ENCODE measurements around the gene ADCYAP1R1. TPM values are rescaled to one million over a fixed set of nuclear protein-coding genes. Genes with fewer than 3 reads are reported as not detected.
A peak's percentile ranks its signal among the peaks of the same experiment; 100 is the strongest.

Gene ADCYAP1R1
- total and polyA plus RNA-seq, 2 of the 8 experiments (the other 6 are each of a cell fraction or from before 2014, with no cell fraction given), result 14.4 to 14.6 TPM

DNA sequence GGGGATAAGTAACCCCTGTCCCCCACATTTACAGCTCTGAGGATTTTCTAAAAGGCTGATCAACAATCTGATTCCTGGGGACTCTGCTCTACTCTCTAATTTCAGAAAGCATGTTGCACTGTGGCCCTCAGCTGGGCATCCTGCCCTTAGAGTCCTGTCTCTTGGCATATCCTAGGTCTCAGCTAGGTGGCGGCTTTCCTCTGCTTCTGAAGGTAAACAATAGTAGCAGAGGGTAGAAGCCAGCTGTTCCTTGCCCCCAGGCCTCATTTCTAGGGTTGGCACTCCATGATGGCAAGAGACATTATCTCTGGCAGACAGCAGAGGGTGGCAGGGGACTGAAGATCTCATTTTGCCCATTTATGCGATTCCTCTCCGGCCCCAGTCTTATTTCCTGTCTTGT lies 77.0 kb downstream of the ADCYAP1R1 start:
- no peaks in the 10 kb centered on the region; the same call in 1 of the 2 replicates for H3K79me1 ChIP-seq (ENCODE audit: low read depth, low read length)
- H2BK15ac ChIP-seq (ENCODE audit: low read length), result no peak overlapping the region
- peak overlapping the region; percentile 60; the same call in 1 of the 2 replicates for H2AFZ ChIP-seq (ENCODE audit: low read length)
- FAIRE-seq (no peak), DNase-seq (ENCODE audit: low read depth in 1 of 2, low spot score in 2 of 2) (peak in 1 of 2 experiments; percentile 48)
- no peaks in the 10 kb centered on the region for H3K23me2 ChIP-seq (ENCODE audit: low read depth, low read length)
- no peak overlapping the region for H4K91ac ChIP-seq (replicated peaks; ENCODE audit: insufficient read length, low read length)
- ChIA-PET CTCF (ENCODE audit: partially characterized antibody) (interaction anchor here (0.6 to 16.1 kb wide), 18 partner anchors 8 to 1097 kb away, joined by 3 to 517 read pairs (median 4); no protein-coding TSS in a partner anchor), POLR2A (ENCODE audit: partially characterized antibody) (interaction anchor here (1.6 kb wide), 1 partner anchor 134 kb away, joined by 3 read pairs; no protein-coding TSS in a partner anchor)
- H2BK120ac ChIP-seq (replicated peaks; ENCODE audit: low read depth, low read length), result no peak overlapping the region
- H3K23ac ChIP-seq (ENCODE audit: insufficient read length), result no peak overlapping the region
- H3K27me3 ChIP-seq (replicated peaks in 1 of 4; ENCODE audit: control insufficient read depth in 3 of 4, extremely low read depth in 1 of 4, insufficient read depth in 3 of 4, low read length in 3 of 4), result no peaks in the 10 kb centered on the region
- H2BK20ac ChIP-seq (ENCODE audit: low read length), result no peak overlapping the region
- no peak overlapping the region for H2AK5ac ChIP-seq (ENCODE audit: low read depth, low read length)
- no peak overlapping the region for H4K5ac ChIP-seq (ENCODE audit: insufficient read length, low read depth, low read length)
- H3K9me3 ChIP-seq (ENCODE audit: insufficient read depth in 2 of 2, low read depth in 1 of 2, low read length in 1 of 2), result no peaks in the 10 kb centered on the region
- no peak overlapping the region for H3K4me2 ChIP-seq (ENCODE audit: insufficient read depth in 1 of 2, low read depth in 2 of 2, low read length in 2 of 2)
- H3K14ac ChIP-seq (ENCODE audit: insufficient read length), result no peak overlapping the region
- no peak overlapping the region for H2BK12ac ChIP-seq (ENCODE audit: low read depth, low read length)
- H2BK5ac ChIP-seq (ENCODE audit: low read depth, low read length), result no peak overlapping the region
- H4K20me1 ChIP-seq (replicated peaks in 1 of 2; ENCODE audit: control insufficient read depth in 1 of 2, insufficient read depth in 2 of 2, low read length in 2 of 2), result no peaks in the 10 kb centered on the region
- H3K56ac ChIP-seq (replicated peaks; ENCODE audit: insufficient read length, low read depth, low read length), result no peak overlapping the region
- H3K79me2 ChIP-seq (ENCODE audit: control insufficient read depth in 1 of 2, insufficient read depth in 2 of 2, low read length in 2 of 2), result no peaks in the 10 kb centered on the region
- no peak overlapping the region for H4K8ac ChIP-seq (ENCODE audit: extremely low read depth, insufficient read depth, low read length)
- H3K9ac ChIP-seq (replicated peaks in 1 of 4; ENCODE audit: extremely low read depth in 1 of 4, low read depth in 3 of 4, low read length in 3 of 4), result no peak overlapping the region
- no peak overlapping the region for H3K4ac ChIP-seq (replicated peaks; ENCODE audit: insufficient read length, low read depth, low read length)
- WGBS, 2 experiments (ENCODE audit: extremely low coverage in 1 of 2, insufficient coverage in 1 of 2, insufficient read length in 1 of 2, insufficient replicate concordance in 2 of 2, low coverage in 1 of 2, low lambda C conversion rate in 2 of 2, missing lambda C conversion rate in 1 of 2), result 69% methylated on average over 3 of the region's 3 CpGs; no CpG with 5 or more reads in 1 of the 2 experiments
- no peak overlapping the region for H3K4me3 ChIP-seq (ENCODE audit: extremely low read depth in 1 of 4, insufficient read depth in 2 of 4, low read depth in 3 of 4, low read length in 4 of 4)
- no peak overlapping the region for H3K27ac ChIP-seq (ENCODE audit: low read depth, low read length)
- H3K4me1 ChIP-seq (replicated peaks in 1 of 4; ENCODE audit: control insufficient read depth in 3 of 4, insufficient read depth in 4 of 4, low read length in 3 of 4), result no peaks in the 10 kb centered on the region
- no peaks in the 10 kb centered on the region for H3K36me3 ChIP-seq (ENCODE audit: control insufficient read depth in 2 of 4, insufficient read depth in 4 of 4, low read length in 3 of 4)
- H3K18ac ChIP-seq (ENCODE audit: extremely low read depth, low read length), result no peak overlapping the region
- TF ChIP-seq, protein P1, sequence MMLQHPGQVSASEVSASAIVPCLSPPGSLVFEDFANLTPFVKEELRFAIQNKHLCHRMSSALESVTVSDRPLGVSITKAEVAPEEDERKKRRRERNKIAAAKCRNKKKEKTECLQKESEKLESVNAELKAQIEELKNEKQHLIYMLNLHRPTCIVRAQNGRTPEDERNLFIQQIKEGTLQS (IDR thresholded peaks at IDR 0.05; ENCODE audit: insufficient read depth, low read depth, low read length), result no peak
- peak; percentile 8 to 36; a peak in 1 of 4 replicates for TF ChIP-seq RAD21 (IDR thresholded peaks at IDR 0.05 in 1 of 2, conservative IDR thresholded peaks at IDR 0.05 in 1 of 2; ENCODE audit: low read depth in 2 of 2, low read length in 2 of 2)
- TF ChIP-seq, protein P2, sequence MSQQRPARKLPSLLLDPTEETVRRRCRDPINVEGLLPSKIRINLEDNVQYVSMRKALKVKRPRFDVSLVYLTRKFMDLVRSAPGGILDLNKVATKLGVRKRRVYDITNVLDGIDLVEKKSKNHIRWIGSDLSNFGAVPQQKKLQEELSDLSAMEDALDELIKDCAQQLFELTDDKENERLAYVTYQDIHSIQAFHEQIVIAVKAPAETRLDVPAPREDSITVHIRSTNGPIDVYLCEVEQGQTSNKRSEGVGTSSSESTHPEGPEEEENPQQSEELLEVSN (IDR thresholded peaks at IDR 0.05), result no peak
- no peak for TF ChIP-seq PHF8 (conservative IDR thresholded peaks at IDR 0.05; ENCODE audit: low read depth, low read length)
- TF ChIP-seq SP2 (IDR thresholded peaks at IDR 0.05; ENCODE audit: low read length), result no peak
- no peak for TF ChIP-seq TCF12 (IDR thresholded peaks at IDR 0.05; ENCODE audit: low read depth, low read length)
- no peak for TF ChIP-seq EGR1 (IDR thresholded peaks at IDR 0.05; ENCODE audit: borderline replicate concordance, low read depth, low read length)
- no peak for TF ChIP-seq NANOG (IDR thresholded peaks at IDR 0.05; ENCODE audit: insufficient read depth, low read depth, low read length, poor library complexity, severe bottlenecking)
- TF ChIP-seq, protein P3, sequence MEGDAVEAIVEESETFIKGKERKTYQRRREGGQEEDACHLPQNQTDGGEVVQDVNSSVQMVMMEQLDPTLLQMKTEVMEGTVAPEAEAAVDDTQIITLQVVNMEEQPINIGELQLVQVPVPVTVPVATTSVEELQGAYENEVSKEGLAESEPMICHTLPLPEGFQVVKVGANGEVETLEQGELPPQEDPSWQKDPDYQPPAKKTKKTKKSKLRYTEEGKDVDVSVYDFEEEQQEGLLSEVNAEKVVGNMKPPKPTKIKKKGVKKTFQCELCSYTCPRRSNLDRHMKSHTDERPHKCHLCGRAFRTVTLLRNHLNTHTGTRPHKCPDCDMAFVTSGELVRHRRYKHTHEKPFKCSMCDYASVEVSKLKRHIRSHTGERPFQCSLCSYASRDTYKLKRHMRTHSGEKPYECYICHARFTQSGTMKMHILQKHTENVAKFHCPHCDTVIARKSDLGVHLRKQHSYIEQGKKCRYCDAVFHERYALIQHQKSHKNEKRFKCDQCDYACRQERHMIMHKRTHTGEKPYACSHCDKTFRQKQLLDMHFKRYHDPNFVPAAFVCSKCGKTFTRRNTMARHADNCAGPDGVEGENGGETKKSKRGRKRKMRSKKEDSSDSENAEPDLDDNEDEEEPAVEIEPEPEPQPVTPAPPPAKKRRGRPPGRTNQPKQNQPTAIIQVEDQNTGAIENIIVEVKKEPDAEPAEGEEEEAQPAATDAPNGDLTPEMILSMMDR (IDR thresholded peaks at IDR 0.05; ENCODE audit: control extremely low read depth in 1 of 3, insufficient read depth in 1 of 3, low read depth in 1 of 3, low read length in 3 of 3), result peak in 2 of 3 experiments; percentile 42 to 50; a peak in 3 of 4 replicates
